ENCODE data around the gene THRA.

The THRA gene, protein sequence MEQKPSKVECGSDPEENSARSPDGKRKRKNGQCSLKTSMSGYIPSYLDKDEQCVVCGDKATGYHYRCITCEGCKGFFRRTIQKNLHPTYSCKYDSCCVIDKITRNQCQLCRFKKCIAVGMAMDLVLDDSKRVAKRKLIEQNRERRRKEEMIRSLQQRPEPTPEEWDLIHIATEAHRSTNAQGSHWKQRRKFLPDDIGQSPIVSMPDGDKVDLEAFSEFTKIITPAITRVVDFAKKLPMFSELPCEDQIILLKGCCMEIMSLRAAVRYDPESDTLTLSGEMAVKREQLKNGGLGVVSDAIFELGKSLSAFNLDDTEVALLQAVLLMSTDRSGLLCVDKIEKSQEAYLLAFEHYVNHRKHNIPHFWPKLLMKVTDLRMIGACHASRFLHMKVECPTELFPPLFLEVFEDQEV

DNA sequence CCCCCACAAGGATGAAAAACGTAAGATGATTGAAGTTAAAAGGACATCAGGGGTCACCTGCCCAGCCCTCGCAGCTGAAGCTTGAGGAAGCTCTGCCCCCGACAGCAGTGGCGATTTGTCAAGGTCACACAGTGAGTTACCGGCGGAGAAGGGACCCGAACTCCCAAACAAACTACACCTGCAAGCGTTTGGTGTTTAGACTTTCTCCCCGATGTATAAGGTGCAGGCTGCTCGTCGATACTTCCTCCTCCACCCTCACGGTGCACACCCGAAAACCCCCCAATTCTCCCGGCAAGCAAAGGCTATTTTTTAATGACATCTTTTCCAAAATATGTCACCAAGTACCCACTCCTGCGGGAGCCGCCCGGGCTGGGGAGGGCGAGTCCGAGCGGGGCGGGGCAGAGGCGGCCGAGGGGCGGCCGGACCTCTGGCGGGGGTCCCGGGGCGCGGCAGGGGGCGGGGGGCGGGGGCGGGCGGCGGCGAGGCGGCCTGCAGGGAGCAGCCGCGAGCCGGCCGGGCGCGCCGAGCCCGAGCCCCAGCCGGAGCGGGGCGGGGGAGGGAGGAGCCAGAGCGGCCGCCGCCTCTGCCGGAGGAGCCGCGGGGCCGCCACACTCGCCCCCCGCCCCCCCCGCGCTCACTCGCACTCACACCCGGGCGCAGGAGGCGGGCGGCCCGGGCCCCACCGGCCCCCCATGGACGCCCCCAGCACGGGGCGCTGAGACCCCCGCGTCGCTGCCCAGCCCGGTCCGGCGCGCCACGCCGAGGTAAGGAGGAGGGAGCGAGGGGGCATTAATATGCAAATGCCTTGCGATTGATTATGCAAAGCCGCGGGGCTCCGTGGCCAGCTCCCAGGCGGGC is at the start of gene THRA:
Gene THRA, plus strand, starts transcription at position 637 of the 858 bp plus-strand sequence. CDS start 11,524 bp downstream, outside the sequence.
- no peak for DNase-seq (ENCODE audit: low read depth)

DNA sequence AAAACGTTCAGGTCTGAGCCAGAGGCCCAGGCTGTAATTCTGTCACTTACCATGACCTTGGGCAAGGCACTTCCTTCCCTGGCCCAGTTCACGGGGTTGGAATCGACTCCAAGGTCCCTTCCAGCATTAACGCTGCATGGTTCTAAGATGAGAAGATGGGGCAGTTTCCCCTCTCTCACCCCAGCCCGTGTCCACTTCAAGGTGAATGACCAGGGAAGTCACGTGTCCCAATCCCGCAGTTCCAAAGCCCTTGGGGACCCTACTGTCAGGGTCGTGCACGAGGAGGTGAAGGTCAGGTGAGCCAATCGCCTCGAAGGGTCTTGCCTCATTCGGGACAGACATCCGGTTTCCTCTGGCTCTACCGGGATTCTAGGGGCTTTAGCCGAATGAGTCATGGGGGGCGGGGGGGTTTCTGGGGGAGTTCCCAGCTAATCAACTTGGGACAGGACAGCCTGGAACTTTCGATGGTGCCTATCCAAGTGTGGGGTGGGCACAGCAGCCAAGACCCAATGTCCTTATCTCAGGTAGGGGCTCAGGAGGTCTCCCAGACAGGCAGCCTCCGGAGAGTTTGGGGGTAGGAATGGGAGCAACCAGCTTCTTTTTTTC is 48.3 kb upstream of the THRA start:
- no peak for DNase-seq (ENCODE audit: low read depth)

DNA sequence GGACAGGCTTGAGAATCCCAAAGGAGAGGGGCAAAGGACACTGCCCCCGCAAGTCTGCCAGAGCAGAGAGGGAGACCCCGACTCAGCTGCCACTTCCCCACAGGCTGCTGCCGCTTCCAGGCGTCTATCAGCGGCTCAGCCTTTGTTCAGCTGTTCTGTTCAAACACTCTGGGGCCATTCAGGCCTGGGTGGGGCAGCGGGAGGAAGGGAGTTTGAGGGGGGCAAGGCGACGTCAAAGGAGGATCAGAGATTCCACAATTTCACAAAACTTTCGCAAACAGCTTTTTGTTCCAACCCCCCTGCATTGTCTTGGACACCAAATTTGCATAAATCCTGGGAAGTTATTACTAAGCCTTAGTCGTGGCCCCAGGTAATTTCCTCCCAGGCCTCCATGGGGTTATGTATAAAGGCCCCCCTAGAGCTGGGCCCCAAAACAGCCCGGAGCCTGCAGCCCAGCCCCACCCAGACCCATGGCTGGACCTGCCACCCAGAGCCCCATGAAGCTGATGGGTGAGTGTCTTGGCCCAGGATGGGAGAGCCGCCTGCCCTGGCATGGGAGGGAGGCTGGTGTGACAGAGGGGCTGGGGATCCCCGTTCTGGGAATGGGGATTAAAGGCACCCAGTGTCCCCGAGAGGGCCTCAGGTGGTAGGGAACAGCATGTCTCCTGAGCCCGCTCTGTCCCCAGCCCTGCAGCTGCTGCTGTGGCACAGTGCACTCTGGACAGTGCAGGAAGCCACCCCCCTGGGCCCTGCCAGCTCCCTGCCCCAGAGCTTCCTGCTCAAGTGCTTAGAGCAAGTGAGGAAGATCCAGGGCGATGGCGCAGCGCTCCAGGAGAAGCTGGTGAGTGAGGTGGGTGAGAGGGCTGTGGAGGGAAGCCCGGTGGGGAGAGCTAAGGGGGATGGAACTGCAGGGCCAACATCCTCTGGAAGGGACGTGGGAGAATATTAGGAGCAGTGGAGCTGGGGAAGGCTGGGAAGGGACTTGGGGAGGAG is 47.5 kb upstream of the THRA start, which contains the start of gene CSF3:
Gene CSF3, plus strand, starts transcription at position 436 of the 993 bp plus-strand sequence. Its CDS starts 35 bp downstream, at position 471.
- no peak for DNase-seq (ENCODE audit: low read depth)

DNA sequence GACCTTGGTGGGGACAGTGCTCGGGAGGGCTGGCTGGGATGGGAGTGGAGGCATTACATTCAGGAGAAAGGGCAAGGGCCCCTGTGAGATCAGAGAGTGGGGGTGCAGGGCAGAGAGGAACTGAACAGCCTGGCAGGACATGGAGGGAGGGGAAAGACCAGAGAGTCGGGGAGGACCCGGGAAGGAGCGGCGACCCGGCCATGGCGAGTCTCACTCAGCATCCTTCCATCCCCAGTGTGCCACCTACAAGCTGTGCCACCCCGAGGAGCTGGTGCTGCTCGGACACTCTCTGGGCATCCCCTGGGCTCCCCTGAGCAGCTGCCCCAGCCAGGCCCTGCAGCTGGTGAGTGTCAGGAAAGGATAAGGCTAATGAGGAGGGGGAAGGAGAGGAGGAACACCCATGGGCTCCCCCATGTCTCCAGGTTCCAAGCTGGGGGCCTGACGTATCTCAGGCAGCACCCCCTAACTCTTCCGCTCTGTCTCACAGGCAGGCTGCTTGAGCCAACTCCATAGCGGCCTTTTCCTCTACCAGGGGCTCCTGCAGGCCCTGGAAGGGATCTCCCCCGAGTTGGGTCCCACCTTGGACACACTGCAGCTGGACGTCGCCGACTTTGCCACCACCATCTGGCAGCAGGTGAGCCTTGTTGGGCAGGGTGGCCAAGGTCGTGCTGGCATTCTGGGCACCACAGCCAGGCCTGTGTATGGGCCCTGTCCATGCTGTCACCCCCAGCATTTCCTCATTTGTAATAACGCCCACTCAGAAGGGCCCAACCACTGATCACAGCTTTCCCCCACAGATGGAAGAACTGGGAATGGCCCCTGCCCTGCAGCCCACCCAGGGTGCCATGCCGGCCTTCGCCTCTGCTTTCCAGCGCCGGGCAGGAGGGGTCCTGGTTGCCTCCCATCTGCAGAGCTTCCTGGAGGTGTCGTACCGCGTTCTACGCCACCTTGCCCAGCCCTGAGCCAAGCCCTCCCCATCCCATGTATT is 46.5 kb upstream of the THRA start:
- no peak for DNase-seq (ENCODE audit: low read depth)

DNA sequence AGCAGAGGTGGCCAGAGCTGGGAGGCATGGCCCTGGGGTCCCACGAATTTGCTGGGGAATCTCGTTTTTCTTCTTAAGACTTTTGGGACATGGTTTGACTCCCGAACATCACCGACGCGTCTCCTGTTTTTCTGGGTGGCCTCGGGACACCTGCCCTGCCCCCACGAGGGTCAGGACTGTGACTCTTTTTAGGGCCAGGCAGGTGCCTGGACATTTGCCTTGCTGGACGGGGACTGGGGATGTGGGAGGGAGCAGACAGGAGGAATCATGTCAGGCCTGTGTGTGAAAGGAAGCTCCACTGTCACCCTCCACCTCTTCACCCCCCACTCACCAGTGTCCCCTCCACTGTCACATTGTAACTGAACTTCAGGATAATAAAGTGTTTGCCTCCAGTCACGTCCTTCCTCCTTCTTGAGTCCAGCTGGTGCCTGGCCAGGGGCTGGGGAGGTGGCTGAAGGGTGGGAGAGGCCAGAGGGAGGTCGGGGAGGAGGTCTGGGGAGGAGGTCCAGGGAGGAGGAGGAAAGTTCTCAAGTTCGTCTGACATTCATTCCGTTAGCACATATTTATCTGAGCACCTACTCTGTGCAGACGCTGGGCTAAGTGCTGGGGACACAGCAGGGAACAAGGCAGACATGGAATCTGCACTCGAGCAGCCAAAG is 45.2 kb upstream of the THRA start:
- no peak for DNase-seq (ENCODE audit: low read depth)

DNA sequence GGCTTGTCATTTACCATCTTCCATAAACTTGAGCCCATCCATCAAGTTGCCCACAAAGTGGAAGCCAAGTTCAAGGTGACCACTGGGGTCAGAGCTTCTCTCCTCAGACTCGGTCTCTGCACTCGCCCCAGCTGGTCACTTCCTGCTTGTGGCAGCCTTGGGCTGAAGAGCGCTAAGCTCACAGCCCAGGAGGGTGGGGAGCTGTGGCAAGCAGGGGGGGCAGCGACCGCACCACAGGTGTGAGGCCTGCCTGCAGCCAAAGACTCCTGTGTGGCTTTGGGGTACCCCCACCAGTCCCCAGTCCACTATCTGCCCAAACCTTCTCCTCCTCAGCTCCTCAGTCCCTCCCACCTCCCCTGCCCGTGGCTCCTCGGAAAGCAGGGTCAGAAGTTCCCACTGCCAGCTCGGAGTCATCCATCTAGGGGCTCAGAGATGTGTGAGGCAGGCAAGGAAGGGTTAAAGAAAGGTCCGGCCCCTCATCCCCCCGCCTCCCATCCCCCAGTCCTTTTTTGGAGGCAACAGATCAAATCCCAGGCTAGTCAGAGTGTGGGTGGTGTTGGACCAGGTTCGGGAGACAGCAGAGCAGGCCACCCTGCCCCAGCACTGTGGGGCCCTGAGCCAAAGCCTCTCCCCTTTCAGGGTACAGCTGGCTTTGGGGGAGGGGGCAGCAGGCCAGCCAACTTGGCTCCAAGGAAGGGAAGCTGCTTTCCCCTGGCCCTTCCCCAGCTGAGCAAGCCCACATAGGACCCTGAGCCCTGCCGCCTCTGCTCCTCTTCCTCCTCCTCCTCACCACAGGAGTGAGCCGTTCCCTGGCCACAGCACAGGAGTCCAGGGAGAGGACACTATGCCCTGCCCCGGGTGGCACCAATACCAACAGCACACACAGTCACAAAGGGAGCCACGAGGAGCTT is 44.3 kb upstream of the THRA start:
- DNase-seq (ENCODE audit: low read depth) = no peak

DNA sequence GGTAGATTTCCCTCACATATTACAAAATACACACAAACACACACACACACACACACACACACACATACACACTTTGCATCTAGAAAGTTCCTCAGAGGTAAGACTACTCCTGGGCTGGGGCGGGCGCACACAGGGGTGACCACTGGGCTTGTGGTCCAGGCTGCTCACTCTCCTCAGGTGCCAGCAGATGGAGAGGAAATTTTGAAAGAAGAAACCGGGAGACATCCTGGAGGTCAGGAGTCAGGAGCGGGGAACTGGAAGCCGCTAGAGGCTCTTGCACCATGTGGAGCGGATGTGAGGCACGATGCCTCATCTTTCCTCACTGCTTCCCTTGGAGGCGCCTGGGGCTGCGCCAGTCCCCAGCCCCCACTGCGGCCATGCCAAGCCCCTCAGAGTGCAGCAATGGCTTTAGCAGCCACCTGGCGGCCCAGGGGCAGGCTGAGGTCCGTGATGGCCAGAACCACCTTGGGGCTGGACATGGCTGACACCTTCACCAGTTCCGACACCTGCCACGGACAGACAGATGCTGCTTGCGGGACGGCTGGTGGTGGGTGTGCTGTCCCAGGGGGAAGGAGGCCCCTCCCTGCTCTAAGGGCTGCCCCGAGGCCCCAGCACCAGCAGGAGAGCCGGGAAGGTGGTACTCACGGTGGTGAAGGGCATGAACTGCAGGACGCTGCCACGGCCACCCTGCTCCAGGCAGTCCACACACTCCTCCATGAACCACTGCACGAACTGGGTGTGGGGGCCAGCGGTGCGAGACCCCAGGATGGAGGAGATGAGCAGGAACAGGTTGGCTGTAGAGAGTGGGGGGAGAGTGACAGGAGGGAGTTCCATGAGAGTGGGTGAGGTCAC is 43.4 kb upstream of the THRA start:
- no peak for DNase-seq (ENCODE audit: low read depth)

DNA sequence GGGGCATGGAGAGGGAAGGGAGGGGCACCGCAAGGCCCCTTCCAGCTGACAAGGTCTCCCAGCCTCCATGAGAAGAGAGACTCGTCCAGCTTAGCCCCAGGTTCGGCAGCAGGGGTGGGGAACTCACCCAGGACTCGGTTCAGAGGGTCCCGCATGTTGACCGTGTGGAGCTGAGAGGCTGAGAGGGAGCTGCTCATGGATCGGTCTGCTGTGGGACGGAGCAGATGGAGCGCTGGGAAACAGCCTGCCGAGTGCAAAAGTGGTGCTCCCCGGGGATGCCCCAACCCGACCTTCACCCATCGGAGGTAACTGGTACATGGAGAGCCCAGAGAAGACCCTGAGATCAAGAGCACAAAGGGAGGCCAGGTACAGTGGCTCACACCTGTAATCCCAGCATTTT is 42.6 kb upstream of the THRA start:
- DNase-seq (ENCODE audit: low read depth) = no peak

DNA sequence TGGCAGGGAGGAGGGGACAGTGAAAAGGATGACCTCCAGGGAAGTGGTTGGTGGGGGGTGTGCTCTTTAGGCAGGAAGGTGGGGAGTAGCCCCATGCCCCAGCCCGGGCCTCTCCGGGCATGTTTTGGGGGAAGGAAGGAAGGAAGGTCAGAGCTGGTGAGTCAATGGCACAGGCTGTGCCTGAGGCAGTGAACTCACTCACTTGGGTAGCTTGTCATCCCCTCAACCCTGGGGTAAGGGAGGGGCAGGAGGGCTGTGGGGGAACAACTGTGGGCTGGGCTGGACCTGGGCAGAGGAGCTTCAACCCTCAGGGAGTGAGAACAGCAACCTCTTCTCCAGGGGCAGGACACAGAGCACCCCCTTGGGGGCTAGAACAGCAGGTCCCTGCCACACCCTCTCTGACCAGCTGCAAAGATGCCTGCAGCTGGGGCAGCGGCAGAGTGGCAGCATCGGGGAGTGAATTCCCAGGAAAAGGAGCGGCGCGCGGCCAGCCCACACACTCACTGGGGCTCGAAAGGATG is 41.3 kb upstream of the THRA start:
- DNase-seq (ENCODE audit: low read depth) = peak; percentile 64

DNA sequence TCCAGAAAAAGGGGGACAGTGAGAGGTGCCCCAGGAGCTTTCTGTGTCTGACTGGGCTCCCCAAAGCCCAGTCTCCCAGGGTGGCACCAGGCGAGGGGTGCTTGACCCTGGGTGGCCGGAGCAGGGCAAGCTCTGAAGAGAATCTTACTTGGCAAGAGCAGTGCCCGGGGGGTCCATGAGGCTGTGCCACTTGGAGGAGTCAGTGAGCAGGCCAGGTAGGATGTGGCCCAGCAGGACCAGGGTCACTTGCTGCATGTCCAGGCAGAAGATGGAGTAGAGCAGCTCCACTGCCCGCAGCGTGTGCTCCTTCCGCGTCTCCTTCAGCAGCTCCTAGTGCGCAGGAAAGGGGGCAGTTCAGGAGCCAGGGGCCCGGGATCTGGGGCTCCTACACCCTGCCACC is 40.3 kb upstream of the THRA start:
- DNase-seq (ENCODE audit: low read depth) = no peak

DNA sequence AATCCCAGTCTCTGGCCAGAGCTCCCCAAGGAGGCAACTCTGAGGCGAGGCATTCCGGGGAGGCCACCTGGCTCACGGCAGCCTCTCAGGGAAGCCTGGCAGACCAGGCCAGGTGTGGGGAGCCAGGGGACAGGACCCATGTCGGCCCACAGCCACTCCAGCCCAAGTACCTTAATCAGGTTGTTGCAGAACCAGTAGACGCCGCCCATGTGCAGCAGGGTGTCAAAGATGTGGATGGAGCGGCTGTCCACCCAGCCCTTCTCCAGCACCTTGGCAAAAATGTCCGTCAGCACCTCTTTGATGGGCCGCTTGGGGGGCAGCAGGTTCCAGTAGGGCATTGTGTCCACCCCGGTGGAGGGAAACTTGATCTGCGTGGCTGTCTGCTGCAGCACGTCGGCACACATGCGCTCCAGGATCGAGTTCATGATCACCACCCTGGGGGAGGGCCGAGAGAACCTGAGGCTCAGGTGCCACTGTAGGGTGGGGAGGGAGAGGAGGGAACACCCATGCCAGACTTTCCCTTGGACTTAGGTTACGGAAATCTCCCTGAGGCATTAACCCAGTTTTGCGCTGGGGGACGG is 39.7 kb upstream of the THRA start:
- no peak for DNase-seq (ENCODE audit: low read depth)

DNA sequence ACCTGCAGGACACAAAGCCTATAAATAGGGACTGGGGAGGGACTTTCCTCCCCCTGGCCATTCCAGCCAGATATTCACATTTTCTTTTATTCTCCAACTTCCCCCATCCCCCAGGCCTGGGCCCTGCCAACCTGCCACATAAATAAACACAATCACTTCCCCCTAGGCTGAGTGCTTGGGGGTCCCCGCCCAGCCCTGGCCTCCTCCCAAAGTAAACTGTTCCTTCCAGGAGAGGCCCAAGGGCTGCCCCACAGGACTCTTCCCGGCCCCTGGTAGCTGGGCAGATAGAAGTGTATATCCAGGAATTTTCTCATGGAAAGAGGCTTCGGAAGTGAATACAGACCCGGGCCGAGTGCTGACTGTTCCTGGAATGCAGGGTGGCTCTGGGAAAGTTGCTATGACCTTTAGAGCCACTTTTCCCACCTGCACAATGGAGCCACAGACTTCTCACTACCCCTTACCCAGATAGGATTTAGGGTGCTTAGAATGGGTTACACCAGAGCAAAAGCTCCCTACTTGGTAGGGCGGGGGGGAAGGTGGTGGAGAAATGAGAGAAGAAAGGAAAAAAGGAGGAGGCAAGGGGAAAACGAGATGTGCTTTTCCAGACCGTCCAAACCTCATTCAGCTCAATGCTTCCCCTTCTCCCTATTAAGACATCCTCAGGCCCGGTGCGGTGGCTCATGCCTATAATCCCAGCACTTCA is 39.0 kb upstream of the THRA start:
- DNase-seq (ENCODE audit: low read depth) = no peak

DNA sequence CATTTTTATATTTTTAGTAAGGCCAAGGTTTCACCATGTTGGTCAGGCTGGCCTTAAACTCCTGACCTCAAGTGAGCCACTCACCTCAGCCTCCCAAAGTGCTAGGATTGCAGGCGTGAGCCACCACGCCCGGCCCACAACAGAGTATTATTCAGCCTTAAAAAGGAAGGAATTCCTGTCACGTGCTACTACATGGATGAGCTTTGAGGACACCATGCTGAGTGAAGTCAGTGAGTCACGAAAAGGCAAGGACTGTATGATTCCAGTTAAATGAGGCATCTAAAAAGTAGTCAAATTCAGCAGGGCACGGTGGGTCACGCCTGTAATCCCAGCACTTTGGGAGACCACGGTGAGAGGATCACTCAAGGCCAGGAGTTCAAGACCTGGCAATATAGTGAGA is 37.9 kb upstream of the THRA start:
- DNase-seq (ENCODE audit: low read depth) = no peak

DNA sequence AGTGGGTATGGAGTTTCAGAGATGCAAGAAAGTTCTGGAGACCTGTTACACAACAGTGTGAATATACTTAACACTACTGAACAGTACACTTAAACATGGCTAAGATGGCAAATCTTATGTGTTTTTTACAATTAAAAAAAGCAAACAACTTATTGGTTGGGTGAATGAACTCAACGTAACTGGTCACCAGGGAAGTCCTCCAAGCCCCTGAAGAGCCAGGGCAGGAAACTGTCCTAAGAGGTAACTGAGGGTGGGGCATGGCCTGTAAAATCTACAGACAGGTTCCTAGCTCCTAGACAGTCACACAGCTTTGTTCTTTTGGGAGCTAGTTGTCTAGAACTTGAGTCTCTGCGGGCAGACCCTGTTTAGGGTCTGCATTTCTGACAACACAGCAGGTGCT is 37.2 kb upstream of the THRA start:
- DNase-seq (ENCODE audit: low read depth) = no peak

DNA sequence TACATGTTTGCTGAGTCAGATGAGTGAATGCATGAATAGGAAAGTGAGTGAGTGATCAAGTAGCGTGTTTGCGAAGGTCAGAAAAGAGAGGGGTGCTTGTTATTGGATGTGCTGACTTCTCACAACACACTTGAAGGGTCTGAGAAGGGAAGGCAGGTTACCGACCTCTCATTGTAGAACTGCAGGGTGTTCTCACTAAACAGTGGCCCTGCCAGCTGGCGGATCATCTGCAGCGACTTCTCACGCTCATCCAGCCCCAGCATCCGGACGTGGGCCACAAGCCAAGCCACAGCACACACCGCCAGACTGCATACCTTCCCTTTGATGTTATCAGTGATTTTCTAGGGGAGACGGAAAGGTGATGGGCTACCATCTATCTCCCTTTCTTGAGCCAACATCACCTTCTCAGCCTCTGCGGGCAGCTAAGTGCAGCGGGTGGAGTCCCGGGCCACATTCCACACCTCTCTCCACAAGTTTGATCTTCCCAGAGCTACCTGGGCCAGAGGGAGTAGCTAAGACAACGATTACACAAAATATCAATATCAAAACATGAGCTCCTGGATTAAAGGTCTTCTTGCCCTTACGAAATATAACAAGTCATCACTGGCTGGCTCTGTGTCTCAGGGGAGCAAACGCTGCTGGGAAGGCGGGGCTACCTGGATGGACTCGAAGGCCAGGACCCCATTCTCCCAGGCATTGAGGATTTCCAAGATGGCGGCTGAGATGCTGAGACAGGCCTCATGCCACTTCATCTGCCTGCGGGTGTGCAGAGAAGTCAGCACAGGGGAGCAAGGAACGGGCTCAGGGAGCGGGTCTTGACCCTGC is 36.6 kb upstream of the THRA start:
- DNase-seq (ENCODE audit: low read depth) = no peak

Measured in GM04504 (cell line).